SK-N-SH (cell line): ENCODE data around the gene UBASH3B. TPM values are rescaled to one million over a fixed set of nuclear protein-coding genes. Genes with fewer than 3 reads are reported as not detected.

Experiments used
- CTCF ChIA-PET: fragments of 300-600, 350-600 bp; formaldehyde crosslinking; extraction: SDS; loops from one replicate; lab custom pipeline; 2021; lab: Yijun Ruan, JAX
- POLR2A ChIA-PET: fragments of 350-600 bp; sonication (Branson Sonifier 250); formaldehyde crosslinking; extraction: SDS; loops from one replicate; lab custom pipeline; 2020; ENCODE audit warnings: antibody characterized with exemption, inconsistent platforms; lab: Yijun Ruan, JAX
- DNase-seq: peaks from one replicate; pipeline ENCODE4 v3.0.0; 2012
- H2AFZ ChIP-seq: fragments of 200-600 bp; sonication (generic); 2 replicates; pipeline ENCODE4 v1.8.1; 2016; ENCODE audit warnings: antibody characterized with exemption, mild to moderate bottlenecking, low read depth
- H3F3A ChIP-seq: fragments of 200-600 bp; sonication (generic); replicated peaks from 2 replicates; pipeline ENCODE3; 2016; ENCODE audit warnings: antibody characterized with exemption, mild to moderate bottlenecking; ENCODE audit not compliant: insufficient read depth
- H3K27ac ChIP-seq, 2 experiments: fragments of 200-500 bp in 1 of 2; fragments of 200-600 bp in 1 of 2; sonication (Bioruptor generic) in 1 of 2; sonication (generic), shearing (Covaris generic) in 1 of 2; 2 replicates each; pipeline versions ENCODE4 v1.5.1 to v1.6.1; 2014 to 2016; ENCODE audit warnings: low read depth in 2 of 2, inconsistent platforms in 1 of 2, low read length in 1 of 2, mild to moderate bottlenecking in 1 of 2, mixed read lengths in 1 of 2
- H3K27me3 ChIP-seq: fragments of 200-600 bp; sonication (generic), shearing (Covaris generic); 2 replicates; pipeline ENCODE4 v1.6.1; 2016; ENCODE audit warnings: mixed run types; ENCODE audit not compliant: insufficient read depth
- H3K36me3 ChIP-seq, 2 experiments: fragments of 200-500 bp in 1 of 2; fragments of 200-600 bp in 1 of 2; sonication (Bioruptor generic) in 1 of 2; sonication (generic) in 1 of 2; replicated peaks in 1 of 2; 2 replicates each; pipeline versions ENCODE3 to v1.5.1; 2014 to 2016; ENCODE audit warnings: low read length in 1 of 2, mild to moderate bottlenecking in 1 of 2; ENCODE audit not compliant: insufficient read depth in 2 of 2, control insufficient read depth in 1 of 2
- H3K4me1 ChIP-seq, 2 experiments: fragments of 200-500 bp in 1 of 2; fragments of 200-600 bp in 1 of 2; sonication (Bioruptor generic) in 1 of 2; sonication (generic), shearing (Covaris generic) in 1 of 2; 2 replicates each; pipeline versions ENCODE4 v1.5.1 to v1.6.1; 2014 to 2016; ENCODE audit warnings: low read depth in 1 of 2, low read length in 1 of 2, mixed run types in 1 of 2; ENCODE audit not compliant: insufficient read depth in 2 of 2, control insufficient read depth in 1 of 2
- H3K4me2 ChIP-seq: fragments of 200-600 bp; sonication (generic), shearing (Covaris generic); 2 replicates; pipeline ENCODE4 v1.6.1; 2017; ENCODE audit warnings: mixed run types
- H3K4me3 ChIP-seq, 2 experiments: fragments of 200-500 bp in 1 of 2; fragments of 200-600 bp in 1 of 2; sonication (Bioruptor generic) in 1 of 2; sonication (generic), shearing (Covaris generic) in 1 of 2; 2 replicates each; pipeline versions ENCODE4 v1.5.1 to v1.8.1; 2014 to 2016; ENCODE audit warnings: low read depth in 2 of 2, inconsistent platforms in 1 of 2, low read length in 1 of 2, mild to moderate bottlenecking in 1 of 2, mixed read lengths in 1 of 2, moderate library complexity in 1 of 2
- H3K79me2 ChIP-seq: fragments of 200-600 bp; sonication (generic); 2 replicates; pipeline ENCODE4 v1.8.1; 2017; ENCODE audit warnings: mild to moderate bottlenecking; ENCODE audit not compliant: insufficient read depth
- H3K9ac ChIP-seq: fragments of 200-600 bp; sonication (generic); 2 replicates; pipeline ENCODE4 v1.6.1; 2017; ENCODE audit warnings: mixed run types
- H3K9me2 ChIP-seq: fragments of 200-600 bp; sonication (generic); 2 replicates; pipeline ENCODE4 v1.6.1; 2017; ENCODE audit warnings: mixed run types
- H3K9me3 ChIP-seq: fragments of 200-600 bp; sonication (generic); 2 replicates; pipeline ENCODE4 v1.6.1; 2017; ENCODE audit warnings: mixed run types, mild to moderate bottlenecking, moderate library complexity
- H4K20me1 ChIP-seq: fragments of 200-600 bp; sonication (generic); 2 replicates; pipeline ENCODE4 v1.6.1; 2017; ENCODE audit warnings: mild to moderate bottlenecking, mixed run types; ENCODE audit not compliant: insufficient read depth
- CTCF ChIP-seq: fragments of 200-600 bp; sonication (generic); IDR thresholded peaks from 2 replicates; pipeline ENCODE4 v1.6.1; 2017; ENCODE audit warnings: antibody characterized with exemption, mild to moderate bottlenecking, moderate library complexity
- EZH2phosphoT487 ChIP-seq: fragments of 200-600 bp; sonication (generic); IDR thresholded peaks from 2 replicates; pipeline ENCODE4 v1.6.1; 2017; ENCODE audit warnings: low read depth, mixed run types, mild to moderate bottlenecking, antibody characterized with exemption, moderate library complexity, borderline replicate concordance
- GABPA ChIP-seq: IDR thresholded peaks from 2 replicates; pipeline ENCODE4 v1.4.0; 2012; ENCODE audit warnings: low read depth, mild to moderate bottlenecking
- JUND ChIP-seq: IDR thresholded peaks from 2 replicates; pipeline ENCODE4 v1.4.0; 2012
- MXI1 ChIP-seq: IDR thresholded peaks from 2 replicates; pipeline ENCODE4 v1.6.1; 2012; ENCODE audit warnings: mild to moderate bottlenecking, low read depth, low read length, improper control_type of control experiment
- NFIC ChIP-seq: IDR thresholded peaks from 2 replicates; pipeline ENCODE4 v1.4.0; 2012; ENCODE audit warnings: borderline replicate concordance
- PBX3 ChIP-seq: IDR thresholded peaks from 2 replicates; pipeline ENCODE4; 2012
- RAD21 ChIP-seq: IDR thresholded peaks from 2 replicates; pipeline ENCODE4 v1.6.1; 2012; ENCODE audit warnings: mild to moderate bottlenecking, low read length
- RFX5 ChIP-seq: IDR thresholded peaks from 2 replicates; pipeline ENCODE4 v1.6.1; 2012; ENCODE audit warnings: mild to moderate bottlenecking, improper control_type of control experiment, low read length
- RXRA ChIP-seq: IDR thresholded peaks from 2 replicates; pipeline ENCODE4 v1.4.0; 2012; ENCODE audit warnings: low read depth, mild to moderate bottlenecking, borderline replicate concordance
- SIN3A ChIP-seq: IDR thresholded peaks from 2 replicates; pipeline ENCODE4 v1.6.1; 2012; ENCODE audit warnings: low read depth, mild to moderate bottlenecking, low read length, moderate library complexity, borderline replicate concordance
- SMC3 ChIP-seq: IDR thresholded peaks from 2 replicates; pipeline ENCODE4 v1.6.1; 2012; ENCODE audit warnings: low read depth, low read length, improper control_type of control experiment
- TAF1 ChIP-seq: IDR thresholded peaks from 2 replicates; pipeline ENCODE4 v1.6.1; 2012; ENCODE audit warnings: low read depth, mild to moderate bottlenecking, low read length, moderate library complexity, borderline replicate concordance
- TCF12 ChIP-seq: IDR thresholded peaks from 2 replicates; pipeline ENCODE4 v1.4.0; 2012
- TEAD4 ChIP-seq: IDR thresholded peaks from 2 replicates; pipeline ENCODE4 v1.4.0; 2012; ENCODE audit warnings: mild to moderate bottlenecking, borderline replicate concordance; ENCODE audit not compliant: insufficient read depth
- WGBS: methylation state at CpG from one replicate; pipeline ENCODE4 v1.1.6; 2017; ENCODE audit warnings: low lambda C conversion rate; 5-methylcytosine and 5-hydroxymethylcytosine counted together
- polyA plus RNA-seq, 3 experiments: library from polyadenylated mRNA; depleted of rRNA; stranded (reverse); fragments of >200 nt; gene quantifications; 2 replicates each; pipeline ENCODE4 v1.2.3, GENCODE V29; 2012
- TF ChIP-seq, protein P1 (sequence below): IDR thresholded peaks from 2 replicates; pipeline ENCODE4 v1.6.1; 2012; ENCODE audit warnings: mild to moderate bottlenecking, low read depth, low read length, moderate library complexity

The UBASH3B gene
- polyA plus RNA-seq, 1 of the 3 experiments (the other 2 are of a cell fraction), result 10.4 TPM

- TF ChIP-seq SMC3, result no peak
- TF ChIP-seq TEAD4, result no peak
- TF ChIP-seq MXI1, result no peak
- TF ChIP-seq RFX5, result no peak
- TF ChIP-seq PBX3, result no peak
- TF ChIP-seq RXRA, result no peak
- no peak for TF ChIP-seq NFIC
- no peak for TF ChIP-seq TAF1
- TF ChIP-seq RAD21, result no peak
- TF ChIP-seq CTCF, result no peak
- TF ChIP-seq EZH2phosphoT487, result no peak
- TF ChIP-seq TCF12, result no peak
- no peak for TF ChIP-seq SIN3A
- no peak for TF ChIP-seq JUND
- TF ChIP-seq GABPA, result no peak
- TF ChIP-seq, protein P1, sequence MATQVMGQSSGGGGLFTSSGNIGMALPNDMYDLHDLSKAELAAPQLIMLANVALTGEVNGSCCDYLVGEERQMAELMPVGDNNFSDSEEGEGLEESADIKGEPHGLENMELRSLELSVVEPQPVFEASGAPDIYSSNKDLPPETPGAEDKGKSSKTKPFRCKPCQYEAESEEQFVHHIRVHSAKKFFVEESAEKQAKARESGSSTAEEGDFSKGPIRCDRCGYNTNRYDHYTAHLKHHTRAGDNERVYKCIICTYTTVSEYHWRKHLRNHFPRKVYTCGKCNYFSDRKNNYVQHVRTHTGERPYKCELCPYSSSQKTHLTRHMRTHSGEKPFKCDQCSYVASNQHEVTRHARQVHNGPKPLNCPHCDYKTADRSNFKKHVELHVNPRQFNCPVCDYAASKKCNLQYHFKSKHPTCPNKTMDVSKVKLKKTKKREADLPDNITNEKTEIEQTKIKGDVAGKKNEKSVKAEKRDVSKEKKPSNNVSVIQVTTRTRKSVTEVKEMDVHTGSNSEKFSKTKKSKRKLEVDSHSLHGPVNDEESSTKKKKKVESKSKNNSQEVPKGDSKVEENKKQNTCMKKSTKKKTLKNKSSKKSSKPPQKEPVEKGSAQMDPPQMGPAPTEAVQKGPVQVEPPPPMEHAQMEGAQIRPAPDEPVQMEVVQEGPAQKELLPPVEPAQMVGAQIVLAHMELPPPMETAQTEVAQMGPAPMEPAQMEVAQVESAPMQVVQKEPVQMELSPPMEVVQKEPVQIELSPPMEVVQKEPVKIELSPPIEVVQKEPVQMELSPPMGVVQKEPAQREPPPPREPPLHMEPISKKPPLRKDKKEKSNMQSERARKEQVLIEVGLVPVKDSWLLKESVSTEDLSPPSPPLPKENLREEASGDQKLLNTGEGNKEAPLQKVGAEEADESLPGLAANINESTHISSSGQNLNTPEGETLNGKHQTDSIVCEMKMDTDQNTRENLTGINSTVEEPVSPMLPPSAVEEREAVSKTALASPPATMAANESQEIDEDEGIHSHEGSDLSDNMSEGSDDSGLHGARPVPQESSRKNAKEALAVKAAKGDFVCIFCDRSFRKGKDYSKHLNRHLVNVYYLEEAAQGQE, result no peak
- H3K36me3 ChIP-seq, result no peaks in the 10 kb centered on the region
- H3K27ac ChIP-seq, result no peak overlapping the region
- no peak overlapping the region for H3K4me2 ChIP-seq
- no peaks in the 10 kb centered on the region for H3K9me2 ChIP-seq
- H3K79me2 ChIP-seq, result peaks cover 55% of the 10 kb centered on the region; the same call in 1 of the 2 replicates
- no peaks in the 10 kb centered on the region for H3K9me3 ChIP-seq
- no peak overlapping the region for H3K4me3 ChIP-seq
- no peaks in the 10 kb centered on the region for H3K27me3 ChIP-seq
- ChIA-PET CTCF (no interaction called here), POLR2A (no interaction called here)
- no peak for DNase-seq
- WGBS, result 85% methylated on average over 8 of the region's 9 CpGs
- H2AFZ ChIP-seq, result no peak overlapping the region
- H4K20me1 ChIP-seq, result no peaks in the 10 kb centered on the region
- H3K4me1 ChIP-seq, result peaks cover 3 to 14% of the 10 kb centered on the region in 2 experiments
- H3K9ac ChIP-seq, result no peak overlapping the region
- H3F3A ChIP-seq, result peaks cover 20% of the 10 kb centered on the region
These were observed 61.8 kb downstream of the UBASH3B start for GRCh38 chr11:122717264-122717867.
